Measurements from ENCODE around the gene CDC42EP2.

CDC42EP2 gene, protein sequence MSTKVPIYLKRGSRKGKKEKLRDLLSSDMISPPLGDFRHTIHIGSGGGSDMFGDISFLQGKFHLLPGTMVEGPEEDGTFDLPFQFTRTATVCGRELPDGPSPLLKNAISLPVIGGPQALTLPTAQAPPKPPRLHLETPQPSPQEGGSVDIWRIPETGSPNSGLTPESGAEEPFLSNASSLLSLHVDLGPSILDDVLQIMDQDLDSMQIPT

GRCh38 chr11:65314501-65315203, at the start of gene CDC42EP2:
Gene CDC42EP2, plus strand, starts transcription at chr11:65314866. Its CDS starts 6,033 bp downstream, at chr11:65320899.
- peak; percentile 50 for DNase-seq

DNA sequence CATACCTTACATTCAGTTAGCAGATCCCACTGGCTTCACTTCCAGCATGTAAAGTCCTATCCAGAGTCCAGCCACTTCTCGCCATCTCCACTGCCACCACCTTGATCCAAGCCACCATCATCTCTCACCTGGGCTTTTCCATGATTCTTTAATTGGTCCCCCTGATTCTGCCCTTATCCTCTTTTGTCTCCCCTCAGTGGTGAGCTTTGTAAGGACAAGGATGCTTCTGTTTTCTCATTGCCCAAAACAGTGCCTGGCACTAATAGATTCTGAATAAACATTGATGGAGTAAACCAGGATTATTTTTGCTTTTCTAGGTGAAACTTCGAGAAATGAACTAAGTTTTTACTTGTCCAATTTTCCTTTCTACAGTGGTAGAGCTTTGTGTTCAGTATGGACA, 48.5 kb upstream of the CDC42EP2 start:
- no peak for DNase-seq

DNA sequence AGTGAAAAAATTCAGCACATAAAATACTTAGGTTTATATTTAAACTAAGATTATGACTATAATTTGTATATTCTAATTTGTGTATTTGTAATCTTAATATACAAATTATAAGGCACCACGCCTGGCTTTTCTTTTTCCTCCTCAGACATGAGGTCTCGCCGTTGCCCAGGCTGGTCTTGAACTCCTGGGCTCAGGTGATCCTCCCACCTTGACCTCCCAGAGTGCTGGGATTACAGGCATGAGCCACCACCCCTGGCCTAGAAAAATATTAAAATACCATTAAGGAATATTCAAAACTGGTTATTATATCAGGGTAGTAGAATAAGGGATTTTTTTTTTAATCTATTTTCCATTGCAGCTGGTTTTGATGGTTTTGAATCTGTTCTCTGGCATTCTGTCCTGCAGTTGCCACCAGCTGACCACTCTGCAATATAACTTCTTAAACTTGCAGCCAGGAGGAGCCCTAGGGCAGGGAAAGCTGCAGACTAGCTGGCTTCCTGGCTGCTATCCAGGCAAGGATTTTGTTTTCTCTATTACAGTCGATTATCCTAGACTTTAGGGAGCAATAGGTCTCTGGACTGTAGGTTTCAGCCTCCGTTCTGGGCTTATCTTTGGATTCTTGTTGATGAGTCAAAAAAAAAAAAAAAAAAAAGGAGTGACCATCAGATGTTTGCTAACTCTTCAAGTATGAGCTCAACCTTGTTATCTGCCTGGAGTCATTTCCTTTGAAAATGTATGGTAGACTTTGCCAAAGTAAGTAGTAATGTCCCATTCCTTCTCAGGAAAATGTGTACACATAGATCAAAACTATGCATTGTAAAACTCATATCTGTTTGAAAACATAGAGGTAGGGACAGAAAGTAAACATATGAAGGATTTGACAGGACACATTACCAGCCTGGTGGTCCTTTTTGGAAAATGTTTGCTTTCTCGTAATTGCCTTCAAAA, 39.7 kb upstream of the CDC42EP2 start:
- DNase-seq, result peak; percentile 43

DNA sequence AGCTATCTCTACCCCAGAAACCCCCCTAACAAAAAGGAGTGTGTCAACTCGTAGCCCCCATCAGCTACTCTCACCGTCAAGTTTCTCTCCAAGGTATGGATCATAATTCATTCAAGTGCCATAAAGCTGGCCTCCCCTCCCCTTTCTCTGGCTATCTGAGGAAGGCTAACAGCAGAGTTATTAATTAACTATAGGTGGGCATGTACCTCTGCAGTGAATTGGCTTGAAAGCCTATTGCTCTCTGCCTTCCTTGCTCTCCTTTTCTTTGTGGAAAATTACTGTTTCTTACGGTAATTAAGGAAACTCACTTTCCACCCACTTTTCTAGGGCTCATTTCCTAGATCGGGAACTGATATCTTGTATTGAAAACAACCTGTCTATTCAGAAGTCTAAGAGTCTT, 38.8 kb upstream of the CDC42EP2 start:
- DNase-seq, result no peak

DNA sequence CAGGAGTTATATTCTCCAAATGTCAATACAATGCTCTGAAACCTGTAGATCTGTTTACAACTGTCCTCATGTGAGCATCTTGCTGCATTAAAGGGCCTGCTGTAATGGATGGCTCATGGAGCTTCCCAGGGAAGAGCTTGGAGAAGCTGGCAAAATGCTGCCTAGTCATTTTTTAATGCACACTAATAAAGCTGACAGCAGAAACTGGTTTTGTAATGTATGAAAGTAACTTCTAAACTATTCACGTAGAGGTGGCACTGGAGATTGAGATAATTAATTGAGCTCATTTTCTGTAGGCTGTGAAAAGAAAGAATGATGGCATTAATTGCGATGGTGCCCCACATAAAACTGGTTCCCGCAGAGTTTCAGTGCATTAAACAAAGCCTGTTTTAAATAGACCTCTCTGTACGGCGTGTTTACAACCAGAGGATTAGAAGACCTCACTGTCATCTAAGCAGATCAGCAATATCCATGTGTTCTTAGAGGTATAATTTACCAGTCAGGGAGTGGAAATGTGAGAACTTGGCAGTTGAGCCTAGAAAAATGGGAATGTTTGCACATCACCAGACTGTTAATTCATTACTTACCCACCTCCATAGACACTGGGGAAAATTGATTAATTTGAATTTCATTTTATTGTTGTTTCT, 36.9 kb upstream of the CDC42EP2 start:
- DNase-seq, result no peak

GRCh38 chr11:65278356-65278755, 36.3 kb upstream of the CDC42EP2 start:
- no peak for DNase-seq

DNA sequence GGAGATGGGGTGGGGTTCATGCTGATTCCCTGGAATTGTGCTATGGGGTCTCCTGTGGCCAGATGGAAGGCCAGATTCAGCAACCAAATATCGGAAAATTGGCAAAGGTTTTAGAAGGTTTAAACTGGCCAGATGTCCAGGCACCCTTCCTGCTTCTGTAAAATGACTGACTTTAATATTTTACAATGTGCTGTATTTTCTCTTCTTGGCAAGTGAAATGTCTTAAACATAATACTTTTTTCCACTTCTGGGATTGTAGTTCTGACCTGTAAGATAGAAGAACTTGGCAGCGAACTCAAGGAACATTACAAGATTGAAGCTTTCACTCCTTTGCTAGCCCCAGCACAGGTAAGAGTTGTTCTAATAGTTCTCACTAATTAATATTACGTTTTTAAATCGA, 35.4 kb upstream of the CDC42EP2 start:
- no peak for DNase-seq

GRCh38 chr11:65279741-65280440, 34.8 kb upstream of the CDC42EP2 start:
- peak; percentile 71 for DNase-seq

- DNase-seq, result no peak
Observed at GRCh38 chr11:65280646-65281045, 34.0 kb upstream of the CDC42EP2 start.

DNA sequence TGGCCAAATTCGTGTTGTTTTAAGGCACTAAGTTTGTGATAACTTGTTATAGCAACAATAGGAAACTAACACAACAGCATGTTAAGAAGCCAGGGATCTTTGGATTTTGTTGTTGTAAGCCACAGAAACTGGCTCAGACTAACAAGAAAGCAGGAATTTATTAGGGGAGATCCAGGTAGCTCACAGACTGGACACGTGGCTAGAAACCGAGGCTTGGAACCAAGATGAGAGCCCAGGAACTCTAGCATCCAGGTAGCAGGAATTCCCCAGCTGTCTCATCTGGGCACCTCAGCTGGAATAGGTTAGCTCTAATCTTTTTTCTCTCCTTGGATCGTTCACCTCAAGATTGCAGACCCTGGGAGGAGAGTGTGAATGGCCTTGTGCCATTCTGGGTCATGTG, 28.0 kb upstream of the CDC42EP2 start:
- no peak for DNase-seq

GRCh38 chr11:65287601-65288000, 27.1 kb upstream of the CDC42EP2 start:
- DNase-seq, result no peak

- no peak for DNase-seq
Observed at GRCh38 chr11:65288706-65289536, 25.7 kb upstream of the CDC42EP2 start.

DNA sequence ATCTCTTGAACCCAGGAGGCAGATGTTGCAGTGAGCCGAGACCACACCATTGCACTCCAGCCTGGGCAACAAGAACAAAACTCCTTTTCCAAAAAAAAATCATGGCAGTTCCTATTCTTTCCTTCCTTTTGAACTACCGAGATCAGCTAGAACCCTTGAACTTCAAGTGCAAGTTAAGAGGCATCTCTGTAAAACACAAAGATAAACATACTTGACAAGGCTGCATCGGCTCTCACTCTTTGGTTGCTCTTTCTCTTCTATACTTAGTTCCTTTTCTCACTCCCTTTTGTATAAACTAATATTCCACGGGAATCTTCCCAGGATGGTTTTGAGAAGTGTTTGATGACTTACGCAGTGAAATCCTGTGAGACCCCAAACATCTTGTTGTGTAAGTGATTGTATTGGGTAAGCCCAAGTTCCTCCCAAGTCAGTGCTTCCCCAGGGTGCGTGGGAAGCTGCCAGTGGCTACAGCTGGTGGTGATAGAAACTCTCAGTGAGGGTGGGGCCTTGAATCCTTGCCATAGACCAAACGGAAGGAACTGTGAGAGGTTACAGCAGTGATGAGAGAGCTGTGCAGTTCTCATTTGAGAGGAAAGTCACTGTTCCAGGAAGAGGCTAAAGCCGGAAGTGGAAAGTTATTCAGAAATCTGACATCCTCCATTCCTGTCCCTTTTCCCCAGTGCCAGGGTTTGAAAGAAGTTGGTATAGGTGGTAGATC, 24.1 kb upstream of the CDC42EP2 start:
- DNase-seq, result peak; percentile 17

GRCh38 chr11:65291613-65292012, 23.1 kb upstream of the CDC42EP2 start:
- DNase-seq, result no peak

- DNase-seq, result no peak
Observed at GRCh38 chr11:65292890-65293289, 21.8 kb upstream of the CDC42EP2 start.

GRCh38 chr11:65293909-65294381, 20.7 kb upstream of the CDC42EP2 start:
- no peak for DNase-seq

- DNase-seq, result no peak
Observed at GRCh38 chr11:65295001-65295400, 19.7 kb upstream of the CDC42EP2 start.

- DNase-seq, result no peak
Observed at GRCh38 chr11:65295571-65296341, 18.9 kb upstream of the CDC42EP2 start.

DNA sequence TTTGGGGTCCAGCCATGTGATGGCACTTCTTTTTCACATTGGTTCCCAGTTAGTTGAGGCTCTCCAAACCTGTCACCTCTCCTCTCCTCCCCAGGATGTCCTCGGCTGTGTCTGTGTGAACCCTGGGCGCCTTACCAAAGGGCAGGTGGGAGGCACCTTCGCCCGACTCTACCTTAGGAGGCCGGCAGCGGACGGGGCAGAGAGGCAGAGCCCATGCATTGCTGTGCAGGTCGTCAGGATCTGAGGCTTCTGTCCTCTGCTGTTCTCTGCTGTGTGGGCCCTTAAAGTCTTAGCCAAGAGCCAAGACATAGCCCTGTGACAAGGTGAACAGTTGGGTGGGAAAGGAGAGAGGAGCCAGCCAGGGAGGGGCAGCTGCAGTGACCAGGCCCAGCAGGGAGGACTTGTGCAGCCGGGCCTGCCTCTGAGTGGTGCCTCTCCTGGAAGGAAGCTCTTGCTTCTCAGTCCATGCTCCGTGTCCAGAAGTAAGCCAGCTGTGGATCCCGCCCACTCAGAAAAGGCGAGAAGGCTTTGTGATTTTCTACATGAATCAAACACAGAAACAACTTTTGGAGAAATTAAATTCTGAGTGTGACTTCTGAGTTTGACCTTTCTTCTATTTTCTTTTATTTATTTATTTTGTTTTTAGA, 17.5 kb upstream of the CDC42EP2 start:
- DNase-seq, result no peak

Data from CD4-positive, alpha-beta T cell treated with Interleukin-4 for 4 hours (primary cell).